ENCODE data around the gene PRPS2. TPM values are rescaled to one million over a fixed set of nuclear protein-coding genes. Genes with fewer than 3 reads are reported as not detected.

PRPS2 gene
- total and polyA plus RNA-seq, 2 of the 13 experiments (the other 11 are each of a cell fraction or from before 2014, with no cell fraction given) = 10.6 to 24.4 TPM

- no peak for TF ChIP-seq ZNF318 (CRISPR knock-in tag; IDR thresholded peaks at IDR 0.05)
- no peak for TF ChIP-seq BRD4 (CRISPR knock-in tag; IDR thresholded peaks at IDR 0.05)
- TF ChIP-seq FUBP1 (CRISPR knock-in tag; IDR thresholded peaks at IDR 0.05; ENCODE audit: borderline replicate concordance) = no peak
- TF ChIP-seq NFKB2 (CRISPR knock-in tag; IDR thresholded peaks at IDR 0.05; ENCODE audit: borderline replicate concordance) = no peak
- TF ChIP-seq PATZ1 (CRISPR knock-in tag; IDR thresholded peaks at IDR 0.05) = no peak
These were observed 33.7 kb downstream of the PRPS2 start (continued) for GRCh38 chrX:12824944-12825343.

All from HepG2 (cell line).